B cell (primary cell): ENCODE results near the gene NR6A1. TPM values are rescaled to one million over a fixed set of nuclear protein-coding genes. Genes with fewer than 3 reads are reported as not detected.

Experiments used
- ATAC-seq: fragments of 200-7000 bp; cut with Tn5 transposase; one replicate; pipeline ENCODE4 v1.10.0; 2021; ENCODE audit warnings: low read depth, mild to moderate bottlenecking, moderate number of reproducible peaks, moderate library complexity
- CTCF ChIA-PET: fragments of 350-600 bp; sonication (Branson Sonifier 250); formaldehyde crosslinking; loops from one replicate; lab custom pipeline; 2021; ENCODE audit warnings: antibody characterized with exemption, inconsistent platforms; lab: Charles Lee
- POLR2A ChIA-PET: fragments of 350-600 bp; sonication (Branson Sonifier 250); formaldehyde crosslinking; loops from one replicate; lab custom pipeline; 2021; ENCODE audit warnings: antibody characterized with exemption; lab: Charles Lee
- DNase-seq: peaks from one replicate; pipeline ENCODE4 v3.0.0; 2013
- H2AFZ ChIP-seq: 2 replicates; pipeline ENCODE4 v1.6.1; 2012; ENCODE audit warnings: mild to moderate bottlenecking, low read depth, low read length; ENCODE audit not compliant: insufficient read depth, poor library complexity, severe bottlenecking
- H3K27ac ChIP-seq, 2 donors: 1 replicate in 1 of 2; 2 replicates in 1 of 2; pipeline ENCODE4 v1.5.1; 2012 to 2013; ENCODE audit warnings: low read length in 2 of 2, mild to moderate bottlenecking in 2 of 2, moderate library complexity in 1 of 2
- H3K27me3 ChIP-seq, 4 experiments: fragments of 200-600 bp in 1 of 4; sonication (generic) in 1 of 4; replicated peaks in 1 of 4; 1 replicate in 2 of 4; 2 replicates in 2 of 4; pipeline versions ENCODE4 v1.6.1 to v1.7.0; 2013 to 2016; ENCODE audit warnings: low read length in 3 of 4, mild to moderate bottlenecking in 2 of 4, mixed read lengths in 1 of 4, moderate library complexity in 1 of 4; ENCODE audit not compliant: insufficient read depth in 4 of 4, control insufficient read depth in 3 of 4; ENCODE audit errors: control extremely low read depth in 1 of 4
- H3K36me3 ChIP-seq, 2 experiments: replicated peaks in 1 of 2; 1 replicate in 1 of 2; 2 replicates in 1 of 2; pipeline versions ENCODE4 v1.6.1 to v1.7.1; 2013; ENCODE audit warnings: low read length in 1 of 2; ENCODE audit not compliant: insufficient read depth in 2 of 2, control insufficient read depth in 1 of 2; ENCODE audit errors: control extremely low read depth in 1 of 2, extremely low read depth in 1 of 2
- H3K4me1 ChIP-seq, 2 donors: fragments of 200-600 bp in 1 of 2; sonication (generic) in 1 of 2; 1 replicate in 1 of 2; 2 replicates in 1 of 2; pipeline versions ENCODE4 v1.5.1 to v1.6.1; 2013 to 2017; ENCODE audit warnings: low read length in 2 of 2; ENCODE audit not compliant: control insufficient read depth in 2 of 2, insufficient read depth in 2 of 2
- H3K4me2 ChIP-seq: replicated peaks from 2 replicates; pipeline ENCODE3; 2012; ENCODE audit warnings: mild to moderate bottlenecking, low read depth, low read length; ENCODE audit not compliant: poor library complexity, severe bottlenecking
- H3K4me3 ChIP-seq, 5 experiments: fragments of 200-600 bp in 1 of 5; sonication (generic) in 1 of 5; 1 replicate in 3 of 5; 2 replicates in 2 of 5; pipeline versions ENCODE4 v1.5.1 to v1.7.0; 2011 to 2016; ENCODE audit warnings: low read length in 4 of 5, mild to moderate bottlenecking in 4 of 5, low read depth in 2 of 5, control low read depth in 1 of 5, moderate library complexity in 1 of 5; ENCODE audit not compliant: insufficient read depth in 1 of 5; ENCODE audit errors: control extremely low read depth in 1 of 5, extremely low read depth in 1 of 5
- H3K79me2 ChIP-seq: fragments of 200-600 bp; sonication (generic); one replicate; pipeline ENCODE4 v1.6.0; 2016; ENCODE audit warnings: low read length; ENCODE audit not compliant: control insufficient read depth, insufficient read depth
- H3K9ac ChIP-seq: fragments of 200-600 bp; sonication (generic); 2 replicates; pipeline ENCODE4 v1.6.1; 2017; ENCODE audit warnings: mild to moderate bottlenecking, low read length, moderate library complexity
- H3K9me3 ChIP-seq, 3 donors: one replicate each; pipeline versions ENCODE4 v1.6.1 to v1.7.1; 2013; ENCODE audit warnings: low read length in 2 of 3; ENCODE audit not compliant: control insufficient read depth in 2 of 3, insufficient read depth in 1 of 3; ENCODE audit errors: control extremely low read depth in 1 of 3
- H4K20me1 ChIP-seq: 2 replicates; pipeline ENCODE4 v1.6.0; 2012; ENCODE audit warnings: mild to moderate bottlenecking, low read length; ENCODE audit not compliant: insufficient read depth, control insufficient read depth, poor library complexity, severe bottlenecking
- H3K27ac Mint-ChIP-seq: one replicate; pipeline ENCODE4 v1.8.0; 2021; ENCODE audit warnings: mixed read lengths
- H3K27me3 Mint-ChIP-seq: one replicate; pipeline ENCODE4 v1.8.0; 2021; ENCODE audit warnings: mixed read lengths
- H3K4me1 Mint-ChIP-seq: one replicate; pipeline ENCODE4 v1.8.0; 2021; ENCODE audit warnings: mixed read lengths
- H3K4me3 Mint-ChIP-seq: one replicate; pipeline ENCODE4 v1.8.0; 2021; ENCODE audit warnings: mixed read lengths
- H3K9me3 Mint-ChIP-seq: one replicate; pipeline ENCODE4 v1.8.0; 2022; ENCODE audit warnings: mixed read lengths; ENCODE audit not compliant: insufficient read depth
- CTCF ChIP-seq: fragments of 200-600 bp; IDR thresholded peaks from one replicate; pipeline ENCODE4 v1.8.0; 2022; ENCODE audit warnings: antibody characterized with exemption, mild to moderate bottlenecking
- EZH2 ChIP-seq: IDR thresholded peaks from 2 replicates; pipeline ENCODE4 v1.6.1; 2012; ENCODE audit warnings: borderline replicate concordance, low read depth, mild to moderate bottlenecking, moderate library complexity, low read length; ENCODE audit not compliant: insufficient read depth, poor library complexity, severe bottlenecking
- WGBS: methylation state at CpG from one replicate; pipeline ENCODE4 v1.1.5; 2013; ENCODE audit warnings: missing lambda C conversion rate; ENCODE audit not compliant: insufficient coverage; 5-methylcytosine and 5-hydroxymethylcytosine counted together
- intact Hi-C: fragments of 100-400 bp; cut with micrococcal nuclease; formaldehyde crosslinking; loops from one replicate; pipeline ENCODE4 v1.10.0; 2022
- polyA plus RNA-seq: library from polyadenylated mRNA; depleted of rRNA; stranded (reverse); fragments of >200 nt; gene quantifications from 2 replicates; pipeline ENCODE4 v1.2.3, GENCODE V29; 2012
- total RNA-seq, 2 donors: library from RNA; stranded (reverse); fragments of 120-200 nt in 1 of 2; gene quantifications; 1 replicate in 1 of 2; 2 replicates in 1 of 2; pipeline versions ENCODE4 v1.2.3 to v1.2.4, GENCODE V29; 2013 to 2022

Gene NR6A1
- total and polyA plus RNA-seq, 2 donors (not counting 1 experiment from before 2014, with no cell fraction given): 0.09 to 0.67 TPM

- POLR2A ChIA-PET: no interaction called here
- no peaks in the 10 kb centered on the region for H3K9me3 ChIP-seq
- H4K20me1 ChIP-seq: no peaks in the 10 kb centered on the region
- H3K4me2 ChIP-seq: no peak overlapping the region
- H3K27ac Mint-ChIP-seq: no peak overlapping the region
- CTCF ChIA-PET: interaction anchor here (0.6 to 1.4 kb wide), 2 partner anchors 22 to 31 kb away, joined by 3 to 5 read pairs; no protein-coding TSS in a partner anchor
- no peak overlapping the region for H3K27ac ChIP-seq
- H3K4me1 Mint-ChIP-seq: no peaks in the 10 kb centered on the region
- peaks cover 0 to 3% (median 0%) of the 10 kb centered on the region in 4 experiments for H3K27me3 ChIP-seq
- intact Hi-C loops: no loop called here
- WGBS: 83% methylated on average over 3 of the region's 3 CpGs
- no peaks in the 10 kb centered on the region for H3K36me3 ChIP-seq
- no peak for DNase-seq
- ATAC-seq: no peak
- no peak overlapping the region for H3K4me3 ChIP-seq
- H2AFZ ChIP-seq: no peak overlapping the region
- no peaks in the 10 kb centered on the region for H3K79me2 ChIP-seq
- TF ChIP-seq EZH2 (no peak), CTCF (no peak)
- no peak overlapping the region for H3K9ac ChIP-seq
- H3K4me1 ChIP-seq: no peaks in the 10 kb centered on the region
- no peaks in the 10 kb centered on the region for H3K9me3 Mint-ChIP-seq
- H3K4me3 Mint-ChIP-seq: no peak overlapping the region
- peaks cover 4% of the 10 kb centered on the region for H3K27me3 Mint-ChIP-seq
Measured at GRCh38 chr9:124594673-124595072, 176.4 kb downstream of the NR6A1 start.

- Histone ChIP-seq H3K79me2 (no peaks in the 10 kb centered on the region), H3K9ac (no peak overlapping the region), H3K4me2 (no peak overlapping the region), H3K36me3 (no peaks in the 10 kb centered on the region), H3K27ac (no peak overlapping the region), H4K20me1 (no peaks in the 10 kb centered on the region), H3K27me3 (peaks cover 0 to 3% (median 0%) of the 10 kb centered on the region in 4 experiments), H3K4me1 (no peaks in the 10 kb centered on the region), H3K9me3 (no peaks in the 10 kb centered on the region), H3K4me3 (no peak overlapping the region), H2AFZ (no peak overlapping the region)
- CTCF ChIA-PET: interaction anchor here (0.6 to 1.4 kb wide), 2 partner anchors 23 to 32 kb away, joined by 3 to 5 read pairs; no protein-coding TSS in a partner anchor
- no CpG with 5 or more reads among the region's 3 CpGs for WGBS
- Mint-ChIP-seq H3K27me3 (peaks cover 4% of the 10 kb centered on the region), H3K9me3 (no peaks in the 10 kb centered on the region), H3K4me3 (no peak overlapping the region), H3K4me1 (no peaks in the 10 kb centered on the region), H3K27ac (no peak overlapping the region)
- no peak for TF ChIP-seq CTCF
- no peak for TF ChIP-seq EZH2
- ATAC-seq (no peak), DNase-seq (no peak)
- intact Hi-C loops: no loop called here
- POLR2A ChIA-PET: no interaction called here
Measured at GRCh38 chr9:124594225-124594624, 176.9 kb downstream of the NR6A1 start.
